Activated B cell treated with CpG ODN at 0.5 μM for 24 hours (primary cell): ENCODE data around the gene SAMHD1. TPM values are rescaled to one million over a fixed set of nuclear protein-coding genes. Genes with fewer than 3 reads are reported as not detected.

Source experiments
- ATAC-seq: fragments of 200-7000 bp; cut with Tn5 transposase; one replicate; pipeline ENCODE4 v1.10.0; 2021; ENCODE audit warnings: low read depth, mild to moderate bottlenecking, moderate library complexity
- CTCF ChIA-PET: fragments of 350-600 bp; sonication (Branson Sonifier 250); formaldehyde crosslinking; loops from one replicate; lab custom pipeline; 2021; ENCODE audit warnings: antibody characterized with exemption; lab: Charles Lee
- POLR2A ChIA-PET: fragments of 350-600 bp; sonication (Branson Sonifier 250); formaldehyde crosslinking; loops from one replicate; lab custom pipeline; 2021; ENCODE audit warnings: antibody characterized with exemption; lab: Charles Lee
- DNase-seq: peaks from one replicate; pipeline ENCODE4 v3.0.0; 2022
- H3K27ac Mint-ChIP-seq: one replicate; pipeline ENCODE4 v1.8.0; 2020; ENCODE audit warnings: mixed read lengths
- H3K27me3 Mint-ChIP-seq: one replicate; pipeline ENCODE4 v1.8.0; 2021; ENCODE audit warnings: mixed read lengths
- H3K36me3 Mint-ChIP-seq: one replicate; pipeline ENCODE4 v1.8.0; 2021; ENCODE audit warnings: low read depth, mixed read lengths
- H3K4me1 Mint-ChIP-seq: one replicate; pipeline ENCODE4 v1.8.0; 2021; ENCODE audit warnings: mixed read lengths
- H3K4me3 Mint-ChIP-seq: one replicate; pipeline ENCODE4 v1.8.0; 2020; ENCODE audit warnings: mild to moderate bottlenecking, mixed read lengths
- H3K9me3 Mint-ChIP-seq: one replicate; pipeline ENCODE4 v1.8.0; 2020; ENCODE audit warnings: mixed read lengths
- CTCF ChIP-seq: fragments of 200-600 bp; IDR thresholded peaks from one replicate; pipeline ENCODE4 v1.8.0; 2022; ENCODE audit warnings: antibody characterized with exemption, mild to moderate bottlenecking
- intact Hi-C: fragments of 100-400 bp; cut with micrococcal nuclease; formaldehyde crosslinking; loops from one replicate; pipeline ENCODE4 v1.15.1; 2024
- total RNA-seq: library from RNA; stranded (reverse); gene quantifications from 2 replicates; pipeline ENCODE4 v1.2.3, GENCODE V29; 2022

SAMHD1 gene
- total RNA-seq, 1 donor from 2014 or later, result 16.4 TPM

- no peak for ATAC-seq
- intact Hi-C loops, result no loop called here
- H3K4me3 Mint-ChIP-seq, result no peak overlapping the region
- H3K4me1 Mint-ChIP-seq, result peaks cover 7% of the 10 kb centered on the region
- ChIA-PET POLR2A (interaction anchor here (0.6 kb wide), 1 partner anchor 81 kb away, joined by 9 read pairs; no protein-coding TSS in a partner anchor), CTCF (interaction anchor here (0.6 to 2.0 kb wide), 6 partner anchors 80 to 687 kb away, joined by 3 to 5 read pairs (median 4); no protein-coding TSS in a partner anchor)
- H3K27ac Mint-ChIP-seq, result no peak overlapping the region
- TF ChIP-seq CTCF, result no peak
- DNase-seq, result no peak
- H3K9me3 Mint-ChIP-seq, result no peaks in the 10 kb centered on the region
- peaks cover 17% of the 10 kb centered on the region for H3K36me3 Mint-ChIP-seq
- H3K27me3 Mint-ChIP-seq, result no peaks in the 10 kb centered on the region
Observed at GRCh38 chr20:36888880-36889516, 62.5 kb downstream of the SAMHD1 start.

GRCh38 chr20:36887752-36888090 lies 63.8 kb downstream of the SAMHD1 start:
- H3K27ac Mint-ChIP-seq, result no peak overlapping the region
- peaks cover 7% of the 10 kb centered on the region for H3K4me1 Mint-ChIP-seq
- peaks cover 10% of the 10 kb centered on the region for H3K36me3 Mint-ChIP-seq
- H3K9me3 Mint-ChIP-seq, result no peaks in the 10 kb centered on the region
- H3K27me3 Mint-ChIP-seq, result no peaks in the 10 kb centered on the region
- H3K4me3 Mint-ChIP-seq, result no peak overlapping the region
- ChIA-PET CTCF (interaction anchor here (1.0 to 1.9 kb wide), 8 partner anchors 9 to 685 kb away, joined by 3 to 9 read pairs (median 5); partner anchors contain the start of gene DSN1), POLR2A (no interaction called here)
- intact Hi-C loops, result loop anchor here (1.0 to 2.0 kb wide), 11 partner anchors 20 to 673 kb away; no protein-coding TSS in a partner anchor
- DNase-seq (no peak), ATAC-seq (no peak)
- no peak for TF ChIP-seq CTCF

GRCh38 chr20:36886859-36887751 lies 64.4 kb downstream of the SAMHD1 start:
- ATAC-seq (peak; percentile 99), DNase-seq (peak; percentile 77)
- ChIA-PET POLR2A (no interaction called here), CTCF (interaction anchor here (0.7 to 2.0 kb wide), 26 partner anchors 8 to 1560 kb away, joined by 3 to 13 read pairs (median 5); partner anchors contain the start of gene DSN1)
- Mint-ChIP-seq H3K4me1 (peaks cover 7% of the 10 kb centered on the region), H3K9me3 (no peaks in the 10 kb centered on the region), H3K27me3 (no peaks in the 10 kb centered on the region), H3K27ac (no peak overlapping the region), H3K4me3 (peak overlapping the region; percentile 59), H3K36me3 (peaks cover 6% of the 10 kb centered on the region)
- no peak for TF ChIP-seq CTCF
- intact Hi-C loops, result loop anchor here (1.0 to 2.0 kb wide), 11 partner anchors 20 to 673 kb away; no protein-coding TSS in a partner anchor

GRCh38 chr20:36885356-36885755 lies 66.2 kb downstream of the SAMHD1 start:
- POLR2A ChIA-PET, result no interaction called here
- intact Hi-C loops, result no loop called here

More at GRCh38 chr20:36885356-36885755, 66.2 kb downstream of the SAMHD1 start:
- Mint-ChIP-seq H3K4me3 (no peak overlapping the region), H3K9me3 (no peaks in the 10 kb centered on the region), H3K27me3 (no peaks in the 10 kb centered on the region), H3K27ac (no peak overlapping the region), H3K36me3 (peaks cover 4% of the 10 kb centered on the region), H3K4me1 (peaks cover 7% of the 10 kb centered on the region)
- CTCF ChIA-PET, result interaction anchor here (2.0 kb wide), 1 partner anchor 77 kb away, joined by 11 read pairs; no protein-coding TSS in a partner anchor
- DNase-seq (no peak), ATAC-seq (no peak)
- no peak for TF ChIP-seq CTCF
